HG03354 (cell line): ENCODE results near the gene ANKRD55.
"Not testable (repeated sequence)": the region's sequence is repeated elsewhere in the genome, so short reads cannot be mapped to it uniquely, and the experiment has no call there.

Source experiments
- ATAC-seq: cut with Tn5 transposase; IDR thresholded peaks from one replicate; pipeline ENCODE4 v1.9.1; 2021; ENCODE audit warnings: mild to moderate bottlenecking; ENCODE audit not compliant: unreplicated experiment, poor library complexity, severe bottlenecking

The ANKRD55 gene

GRCh38 chr5:56255502-56255901 is 22.4 kb upstream of the ANKRD55 start:
- ATAC-seq: no peak

- ATAC-seq: no peak
These were observed 20.8 kb upstream of the ANKRD55 start for GRCh38 chr5:56253924-56254323.

- no peak for ATAC-seq
These were observed 20.0 kb upstream of the ANKRD55 start for GRCh38 chr5:56253126-56253525.

GRCh38 chr5:56251918-56252553 is 18.9 kb upstream of the ANKRD55 start:
- ATAC-seq: no peak

- ATAC-seq: no peak
These were observed 18.3 kb upstream of the ANKRD55 start for GRCh38 chr5:56251440-56251839.

GRCh38 chr5:56250011-56250410 is 16.9 kb upstream of the ANKRD55 start:
- ATAC-seq: no peak

GRCh38 chr5:56249085-56249484 is 16.0 kb upstream of the ANKRD55 start:
- ATAC-seq: not testable (repeated sequence)

- no peak for ATAC-seq
These were observed 14.5 kb upstream of the ANKRD55 start for GRCh38 chr5:56247592-56247991.

- ATAC-seq: no peak
These were observed 13.6 kb upstream of the ANKRD55 start for GRCh38 chr5:56246769-56247168.

- no peak for ATAC-seq
These were observed 12.4 kb upstream of the ANKRD55 start for GRCh38 chr5:56245481-56245880.

GRCh38 chr5:56244627-56245026 is 11.5 kb upstream of the ANKRD55 start:
- no peak for ATAC-seq

GRCh38 chr5:56242271-56242670 is 9.1 kb upstream of the ANKRD55 start:
- not testable (repeated sequence) for ATAC-seq

- no peak for ATAC-seq
These were observed 592 bp downstream of the ANKRD55 start for GRCh38 chr5:56232538-56232937.

GRCh38 chr5:56230576-56230975 is 2.6 kb downstream of the ANKRD55 start:
- no peak for ATAC-seq

- ATAC-seq: no peak
These were observed 4.0 kb downstream of the ANKRD55 start for GRCh38 chr5:56229111-56229510.

GRCh38 chr5:56228631-56229030 is 4.5 kb downstream of the ANKRD55 start:
- ATAC-seq: no peak

- ATAC-seq: no peak
These were observed 5.4 kb downstream of the ANKRD55 start for GRCh38 chr5:56227691-56228090.

GRCh38 chr5:56223298-56223697 is 9.8 kb downstream of the ANKRD55 start:
- ATAC-seq: not testable (repeated sequence)

GRCh38 chr5:56221601-56222000 is 11.5 kb downstream of the ANKRD55 start:
- not testable (repeated sequence) for ATAC-seq

- no peak for ATAC-seq
These were observed 17.9 kb downstream of the ANKRD55 start for GRCh38 chr5:56215019-56215830.

GRCh38 chr5:56213886-56214535 is 19.1 kb downstream of the ANKRD55 start:
- ATAC-seq: not testable (repeated sequence)
